Esophagus squamous epithelium (tissue), 5 donors: Measurements from ENCODE around the gene KCNK1. TPM values are rescaled to one million over a fixed set of nuclear protein-coding genes. Genes with fewer than 3 reads are reported as not detected.

Source experiments
- DNase-seq: peaks from one replicate; lab custom pipeline; 2025; lab: John Stamatoyannopoulos, UW
- H3K27ac ChIP-seq, 4 donors: fragments of 200-600 bp; sonication (generic); one replicate each; pipeline ENCODE4 v1.5.1; 2016 to 2019; ENCODE audit warnings: mild to moderate bottlenecking in 1 of 4
- H3K27me3 ChIP-seq, 4 donors: fragments of 200-600 bp; sonication (generic); 1 replicate in 3 of 4; 2 replicates in 1 of 4; pipeline versions ENCODE4 v1.5.1 to v1.6.0; 2017 to 2021; ENCODE audit warnings: antibody characterized with exemption in 1 of 4
- H3K36me3 ChIP-seq, 3 donors: fragments of 200-600 bp; sonication (generic); one replicate each; pipeline ENCODE4 v1.5.1; 2016 to 2019
- H3K4me1 ChIP-seq, 3 donors: fragments of 200-600 bp; sonication (generic); one replicate each; pipeline ENCODE4 v1.5.1; 2017 to 2019
- H3K4me3 ChIP-seq, 4 donors: fragments of 200-600 bp; sonication (generic); 1 replicate in 3 of 4; 2 replicates in 1 of 4; pipeline ENCODE4 v1.5.1; 2016 to 2019; ENCODE audit warnings: mild to moderate bottlenecking in 2 of 4, moderate library complexity in 1 of 4
- H3K9me3 ChIP-seq, 3 donors: fragments of 200-600 bp; sonication (generic); one replicate each; pipeline ENCODE4 v1.5.1; 2016 to 2019
- CTCF ChIP-seq, 6 experiments: fragments of 450-650 bp in 4 of 6; fragments of 200-600 bp in 2 of 6; sonication (generic) in 2 of 6; IDR thresholded peaks; one replicate each; pipeline ENCODE4 v1.5.1; 2016 to 2019; ENCODE audit warnings: antibody characterized with exemption in 6 of 6, mild to moderate bottlenecking in 4 of 6, moderate library complexity in 4 of 6
- POLR2A ChIP-seq, 4 donors: fragments of 450-650 bp; IDR thresholded peaks; one replicate each; pipeline ENCODE4 v1.6.1; 2017; ENCODE audit warnings: antibody characterized with exemption in 4 of 4, mild to moderate bottlenecking in 4 of 4, moderate library complexity in 3 of 4
- whole genome bisulfite sequencing, 2 donors: methylation state at CpG; one replicate each; pipeline ENCODE4 v1.1.5; 2018; 5-methylcytosine and 5-hydroxymethylcytosine counted together
- intact Hi-C: fragments of 100-400 bp; cut with DNase I; formaldehyde crosslinking; loops from one replicate; pipeline ENCODE4 v1.15.0; 2022
- small RNA-seq, 4 donors: library from RNA; depleted of rRNA; stranded (forward); fragments of <200 nt; gene quantifications; one replicate each; pipeline ENCODE3, GENCODE V24; 2016
- total RNA-seq, 4 donors: library from RNA; depleted of rRNA; stranded (reverse); fragments of >200 nt; gene quantifications; one replicate each; pipeline ENCODE4 v1.1.0, GENCODE V29; 2016
- donor health status: DM: yes; HTN: yes; CAD: no.

The KCNK1 gene
- total RNA-seq, 4 donors from 2014 or later = 11.2 to 25.7 (median 16.7) TPM

DNA sequence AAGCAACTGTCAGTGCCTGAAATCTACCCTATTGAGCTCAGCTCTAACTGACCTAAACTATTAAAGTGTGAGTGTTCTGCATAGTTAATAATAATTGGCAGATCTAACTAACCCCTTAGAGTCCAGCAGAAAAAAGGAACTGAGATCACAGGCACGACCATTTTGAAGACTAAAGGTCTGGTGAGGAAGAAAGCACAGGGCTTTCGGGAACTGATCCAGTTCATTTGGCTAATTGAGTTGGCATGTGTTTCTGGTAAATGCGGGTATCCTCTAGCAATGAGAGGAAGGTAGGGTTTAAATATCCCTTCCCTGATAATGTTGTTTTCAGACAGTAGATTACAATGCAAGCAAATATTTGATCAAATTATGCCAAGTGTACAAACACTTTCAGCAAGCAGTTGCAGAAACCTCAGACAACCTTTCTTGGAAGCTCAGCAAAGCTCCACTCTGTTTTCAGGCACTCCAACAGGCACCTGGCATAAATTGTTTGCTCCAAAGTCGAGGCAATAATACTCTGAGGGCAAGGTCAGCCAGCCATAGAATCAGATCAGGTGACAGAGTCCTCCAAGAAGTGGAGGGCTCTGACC, 100.8 kb downstream of the KCNK1 start:
- no peak overlapping the region for H3K4me3 ChIP-seq
- H3K27me3 ChIP-seq = no peaks in the 10 kb centered on the region
- H3K9me3 ChIP-seq = peaks cover 0 to 4% (median 0%) of the 10 kb centered on the region in 3 donors
- no peaks in the 10 kb centered on the region for H3K4me1 ChIP-seq
- H3K36me3 ChIP-seq = no peaks in the 10 kb centered on the region
- intact Hi-C loops = no loop called here
- WGBS, 2 donors = 62 to 64% methylated on average over 4 of the region's 4 CpGs
- DNase-seq = no peak
- no peak overlapping the region for H3K27ac ChIP-seq
- no peak for TF ChIP-seq POLR2A (IDR thresholded peaks at IDR 0.05)
- TF ChIP-seq CTCF (IDR thresholded peaks at IDR 0.05) = no peak

DNA sequence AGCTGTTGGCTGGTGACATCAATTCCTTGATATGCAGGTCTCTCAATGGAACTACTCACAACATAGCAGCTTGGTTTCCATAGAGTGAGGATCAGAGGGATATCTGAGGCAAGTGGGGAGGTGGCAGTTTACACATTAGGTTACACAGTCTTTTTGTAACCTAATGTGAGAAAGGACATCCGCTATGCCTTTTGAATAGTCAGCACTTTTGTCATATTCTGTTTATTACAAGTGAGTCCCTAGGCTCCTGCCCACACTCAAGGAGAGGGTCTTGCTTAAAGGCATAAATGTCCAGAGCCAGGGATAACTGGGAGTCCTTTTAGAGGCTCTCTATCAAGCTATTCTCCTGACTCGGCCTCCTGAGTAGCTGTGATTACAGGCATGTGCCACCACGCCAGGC, 104.2 kb downstream of the KCNK1 start:
- WGBS, 2 donors = 90 to 92% methylated on average over 3 of the region's 3 CpGs
- no peaks in the 10 kb centered on the region for H3K36me3 ChIP-seq
- H3K4me1 ChIP-seq = peaks cover 0 to 15% (median 0%) of the 10 kb centered on the region in 3 donors
- no peak overlapping the region for H3K27ac ChIP-seq
- intact Hi-C loops = no loop called here
- no peak overlapping the region for H3K4me3 ChIP-seq
- no peak for TF ChIP-seq CTCF (IDR thresholded peaks at IDR 0.05)
- TF ChIP-seq POLR2A (IDR thresholded peaks at IDR 0.05) = no peak
- no peak for DNase-seq
- H3K9me3 ChIP-seq = peaks cover 0 to 4% (median 0%) of the 10 kb centered on the region in 3 donors
- H3K27me3 ChIP-seq = no peaks in the 10 kb centered on the region

DNA sequence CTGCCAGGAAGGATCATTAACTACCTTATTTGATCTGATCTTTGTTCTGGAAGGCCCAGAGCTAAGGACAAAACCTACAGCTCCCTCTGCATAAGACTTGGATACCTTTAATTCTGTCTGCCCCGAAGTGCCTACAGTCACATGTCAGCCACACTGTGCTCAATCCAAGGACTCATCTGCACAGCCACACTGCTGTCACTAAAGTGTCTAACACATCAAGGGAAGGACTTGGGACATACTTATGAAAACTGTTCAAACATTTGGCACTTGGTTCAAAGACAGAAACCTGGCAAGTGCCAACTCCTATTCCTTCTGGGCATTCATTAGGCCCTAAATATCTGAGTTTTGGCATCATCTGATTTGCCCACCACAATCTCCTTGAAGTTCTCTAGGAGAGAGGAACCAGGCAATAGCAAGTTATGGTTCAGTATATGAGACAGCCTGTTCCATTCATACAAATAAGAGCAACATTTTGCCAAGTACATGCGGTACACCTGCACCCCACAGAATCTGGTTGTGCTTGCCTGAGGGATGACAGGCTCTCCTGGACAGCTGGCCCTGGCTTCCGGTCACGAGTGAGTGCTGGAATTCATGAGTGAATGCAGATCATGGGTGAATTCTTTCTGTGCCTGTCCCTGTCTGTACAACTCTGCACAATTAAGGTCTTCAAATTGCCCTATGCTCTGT, 105.9 kb downstream of the KCNK1 start:
- 56 to 67% methylated on average over 2 to 4 of the region's 4 CpGs for WGBS, 2 donors
- Histone ChIP-seq H3K9me3 (peaks cover 0 to 4% (median 0%) of the 10 kb centered on the region in 3 donors), H3K4me3 (no peak overlapping the region), H3K36me3 (no peaks in the 10 kb centered on the region), H3K27ac (no peak overlapping the region), H3K27me3 (no peaks in the 10 kb centered on the region), H3K4me1 (peaks cover 0 to 15% (median 0%) of the 10 kb centered on the region in 3 donors)
- intact Hi-C loops = no loop called here
- TF ChIP-seq CTCF (IDR thresholded peaks at IDR 0.05) (no peak), POLR2A (IDR thresholded peaks at IDR 0.05) (no peak)
- no peak for DNase-seq

DNA sequence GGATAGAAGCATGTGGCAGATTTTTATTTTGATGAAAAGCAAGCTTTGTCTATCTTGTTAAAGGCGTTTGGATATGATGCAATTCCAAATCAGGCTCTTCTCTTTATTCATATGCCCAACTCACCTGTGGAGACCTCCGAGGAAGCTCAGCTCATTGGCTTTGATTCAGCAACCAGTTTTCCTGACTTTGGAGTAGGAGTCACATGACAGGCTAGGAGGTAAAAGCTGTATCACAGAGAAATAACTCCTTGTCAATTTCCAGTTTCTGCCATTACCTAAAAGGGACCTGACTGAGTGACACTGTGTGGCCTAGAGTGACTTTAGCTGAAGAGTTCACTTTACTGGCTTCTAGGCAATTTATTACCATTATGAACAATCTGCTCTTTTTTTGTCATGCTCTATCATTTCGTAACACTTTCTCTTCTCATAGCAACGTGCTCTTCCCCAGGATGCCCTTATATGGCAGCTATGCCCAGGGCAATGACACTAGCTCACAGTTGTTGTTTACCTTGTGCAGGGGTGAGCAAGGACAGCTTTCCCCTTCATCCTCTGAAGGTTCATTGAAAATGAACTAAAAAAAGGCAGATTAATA, 107.2 kb downstream of the KCNK1 start:
- TF ChIP-seq POLR2A (IDR thresholded peaks at IDR 0.05) (no peak), CTCF (IDR thresholded peaks at IDR 0.05) (no peak)
- H3K27ac ChIP-seq = no peak overlapping the region
- H3K27me3 ChIP-seq = no peaks in the 10 kb centered on the region

More for the DNA sequence above, 107.2 kb downstream of the KCNK1 start:
- WGBS, 2 donors = 23 to 29% methylated on average over 4 of the region's 4 CpGs
- no peak for DNase-seq
- no peak overlapping the region for H3K4me3 ChIP-seq
- intact Hi-C loops = no loop called here
- peaks cover 0 to 15% (median 0%) of the 10 kb centered on the region in 3 donors for H3K4me1 ChIP-seq
- no peaks in the 10 kb centered on the region for H3K36me3 ChIP-seq
- H3K9me3 ChIP-seq = peaks cover 0 to 4% (median 0%) of the 10 kb centered on the region in 3 donors

Small RNA genes within 50 kb of the gene (small RNA-seq; reads per million reads assigned to genes)
- gene MIR4427 = 0 reads per million in 4 donors
